Prostate gland (tissue), 2 donors: Measurements from ENCODE around the gene SERPINH1.

Experiments used
- CTCF ChIP-seq, 4 experiments: fragments of 200-600 bp in 2 of 4; fragments of 450-650 bp in 2 of 4; sonication (generic) in 2 of 4; IDR thresholded peaks; 1 replicate in 3 of 4; 2 replicates in 1 of 4; pipeline ENCODE4 v1.5.1; 2016 to 2019; ENCODE audit warnings: antibody characterized with exemption in 4 of 4, mild to moderate bottlenecking in 2 of 4, moderate library complexity in 2 of 4
- POLR2A ChIP-seq: fragments of 450-650 bp; IDR thresholded peaks from one replicate; pipeline ENCODE4 v1.6.1; 2016; ENCODE audit warnings: antibody characterized with exemption, mild to moderate bottlenecking

GRCh38 chr11:75523189-75523588 lies 38.9 kb upstream of the SERPINH1 start:
- TF ChIP-seq CTCF (IDR thresholded peaks at IDR 0.05) (no peak), POLR2A (no peak)
